ENCODE measurements around the gene ZDHHC5.

ZDHHC5 gene

DNA sequence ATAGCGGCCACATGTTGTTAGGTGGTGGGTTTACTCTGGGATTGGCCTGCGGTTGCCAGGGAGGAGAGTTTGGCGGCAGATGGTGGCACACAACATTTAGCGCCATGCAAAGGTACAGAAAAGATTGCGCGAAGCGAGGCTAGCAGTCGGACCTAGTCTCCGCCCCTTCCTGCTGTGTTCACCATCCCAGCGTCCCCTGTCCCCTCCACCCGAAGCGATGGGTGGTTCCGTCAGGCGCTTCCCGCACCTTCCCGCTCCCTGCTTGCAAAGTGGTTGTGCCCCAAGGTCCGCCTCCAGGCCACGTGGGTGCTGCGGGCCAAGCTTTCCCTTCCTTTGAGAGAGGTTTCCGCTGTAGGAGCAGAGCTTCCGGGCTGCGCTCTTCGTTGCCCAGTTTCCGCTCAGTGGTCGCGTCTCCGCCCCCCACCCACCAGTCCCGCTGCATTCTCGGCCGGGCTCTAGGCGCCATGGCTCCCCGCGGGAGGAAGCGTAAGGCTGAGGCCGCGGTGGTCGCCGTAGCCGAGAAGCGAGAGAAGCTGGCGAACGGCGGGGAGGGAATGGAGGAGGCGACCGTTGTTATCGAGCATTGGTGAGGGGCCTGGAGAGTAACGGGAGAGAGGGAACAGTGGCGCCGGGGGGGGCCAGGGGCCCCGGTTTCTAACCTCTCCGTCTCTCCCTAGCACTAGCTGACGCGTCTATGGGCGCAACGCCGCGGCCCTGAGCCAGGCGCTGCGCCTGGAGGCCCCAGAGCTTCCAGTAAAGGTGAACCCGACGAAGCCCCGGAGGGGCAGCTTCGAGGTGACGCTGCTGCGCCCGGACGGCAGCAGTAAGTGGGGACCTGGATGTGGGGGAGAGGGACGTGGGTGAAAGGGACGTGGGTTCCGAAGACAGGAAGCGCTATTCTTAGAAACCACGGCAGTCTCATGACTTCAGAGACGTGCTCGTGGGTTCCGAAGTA, 73.5 kb downstream of the ZDHHC5 start, which contains the start of gene SELENOH:
Gene SELENOH (plus strand): TSS at position 360 of the 955 bp plus-strand sequence. CDS start 105 bp downstream, at position 465.
- peak; percentile 94 for DNase-seq

GRCh38 chr11:57742087-57742452, 74.2 kb downstream of the ZDHHC5 start:
- peak; percentile 13 for DNase-seq

- DNase-seq: no peak
Observed at GRCh38 chr11:57744357-57744756, 76.4 kb downstream of the ZDHHC5 start.

DNA sequence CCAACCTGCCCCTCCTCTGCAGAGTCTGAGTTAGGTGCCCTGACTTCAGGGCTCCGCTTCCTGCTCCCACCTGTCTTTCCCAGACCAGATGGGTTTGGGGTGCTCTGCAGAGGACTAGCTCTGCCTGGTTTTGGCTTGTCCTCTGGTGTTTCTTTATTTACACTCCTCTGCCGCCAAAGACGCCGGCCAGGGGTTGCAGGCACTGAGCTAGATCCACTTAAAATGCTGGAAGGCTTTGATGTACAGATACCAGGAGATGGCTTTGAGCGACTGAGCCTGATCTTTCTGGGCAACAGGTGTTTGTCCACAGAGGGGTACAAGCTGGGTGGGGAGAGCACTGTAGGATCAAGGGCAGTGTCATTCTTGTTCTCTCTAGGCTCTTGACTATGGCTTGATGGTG, 77.3 kb downstream of the ZDHHC5 start:
- DNase-seq: no peak

DNA sequence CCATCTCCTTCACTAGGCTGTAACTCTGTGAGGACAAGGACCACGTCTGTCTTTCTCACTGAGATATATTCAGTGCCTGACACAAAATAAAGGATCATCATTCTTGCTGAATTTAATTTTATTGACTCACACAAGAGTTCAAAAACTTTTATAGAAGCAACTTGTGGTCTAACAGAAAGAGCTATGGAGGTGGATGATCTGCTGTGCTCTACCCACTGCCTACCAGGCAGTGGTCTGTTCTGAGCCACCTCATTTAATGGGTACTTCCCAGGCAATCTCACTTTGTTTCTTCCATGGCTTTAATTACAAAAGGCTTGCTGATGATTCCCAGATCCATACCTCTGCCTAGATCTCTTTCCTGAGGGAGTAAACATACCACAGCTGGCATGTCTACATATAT, 79.0 kb downstream of the ZDHHC5 start:
- no peak for DNase-seq
